HepG2 (cell line): ENCODE measurements around the gene ABCA3. TPM values are rescaled to one million over a fixed set of nuclear protein-coding genes. Genes with fewer than 3 reads are reported as not detected.

Source experiments
- ATAC-seq: fragments of 200-7000 bp; cut with Tn5 transposase; 3 replicates; pipeline ENCODE4 v1.9.1; 2020; ENCODE audit warnings: mild to moderate bottlenecking, moderate library complexity
- BruUV-seq: library from RNA; stranded (reverse); fragments of 400-500 nt; replicated peaks from 2 replicates; lab custom pipeline; 2021; lab: Mats Ljungman, UMichigan
- CTCF ChIA-PET: fragments of 300-600 bp; formaldehyde crosslinking; extraction: SDS; loops from one replicate; lab custom pipeline; 2021; ENCODE audit warnings: low total read pairs, inconsistent platforms, low intra/inter-chr PET ratio; lab: Yijun Ruan, JAX
- POLR2A ChIA-PET: fragments of 350-600 bp; sonication (Branson Sonifier 250); formaldehyde crosslinking; loops from one replicate; lab custom pipeline; 2020; ENCODE audit warnings: antibody characterized with exemption, inconsistent platforms; lab: Yijun Ruan, JAX
- DNase-seq: peaks from one replicate; pipeline ENCODE4 v3.0.0-alpha.2; 2015; ENCODE audit warnings: low spot score
- FAIRE-seq: peaks from 3 replicates; lab custom pipeline; 2011; peaks lifted over from hg19 to GRCh38; lab: Jason Lieb, UNC
- H2AFZ ChIP-seq: one replicate; pipeline ENCODE4 v1.6.1; 2011; ENCODE audit warnings: low read length, inconsistent platforms
- H3K27ac ChIP-seq: fragments of 300-600 bp; 3 replicates; pipeline ENCODE4 v1.8.0; 2011; ENCODE audit warnings: mixed run types, mild to moderate bottlenecking, mixed read lengths, low read length, inconsistent platforms; ENCODE audit not compliant: insufficient read depth; ENCODE audit errors: extremely low read length
- H3K27me3 ChIP-seq, 2 experiments: fragments of 200-600 bp in 1 of 2; 2 replicates in 1 of 2; 3 replicates in 1 of 2; pipeline versions ENCODE4 v1.6.0 to v1.8.0; 2011; ENCODE audit warnings: low read length in 2 of 2, mild to moderate bottlenecking in 2 of 2, moderate library complexity in 2 of 2, inconsistent platforms in 1 of 2; ENCODE audit not compliant: insufficient read depth in 2 of 2, control insufficient read depth in 1 of 2
- H3K36me3 ChIP-seq, 2 experiments: fragments of 200-600 bp in 1 of 2; replicated peaks in 1 of 2; 2 replicates in 1 of 2; 3 replicates in 1 of 2; pipeline versions ENCODE4 v1.5.1 to v1.8.0; 2011; ENCODE audit warnings: low read length in 2 of 2, inconsistent platforms in 1 of 2; ENCODE audit not compliant: insufficient read depth in 2 of 2, control insufficient read depth in 1 of 2
- H3K4me1 ChIP-seq: 2 replicates; pipeline ENCODE4 v1.5.1; 2012; ENCODE audit warnings: low read length, inconsistent platforms; ENCODE audit not compliant: insufficient read depth
- H3K4me2 ChIP-seq: 2 replicates; pipeline ENCODE4 v1.6.0; 2011; ENCODE audit warnings: low read depth, low read length, inconsistent platforms
- H3K4me3 ChIP-seq, 3 experiments: fragments of 200-600 bp in 1 of 3; sonication (generic), shearing (Covaris generic) in 1 of 3; replicated peaks in 1 of 3; 2 replicates each; pipeline ENCODE4 v1.5.1; 2011 to 2016; ENCODE audit warnings: low read length in 3 of 3, inconsistent platforms in 2 of 3, low read depth in 2 of 3, mild to moderate bottlenecking in 2 of 3, control low read depth in 1 of 3, mixed read lengths in 1 of 3; ENCODE audit not compliant: insufficient read depth in 1 of 3
- H3K79me2 ChIP-seq: one replicate; pipeline ENCODE4 v1.6.1; 2011; ENCODE audit warnings: low read length, inconsistent platforms; ENCODE audit not compliant: insufficient read depth
- H3K9ac ChIP-seq: 2 replicates; pipeline ENCODE4 v1.6.0; 2011; ENCODE audit warnings: mild to moderate bottlenecking, low read depth, low read length, inconsistent platforms; ENCODE audit not compliant: insufficient read depth
- H3K9me3 ChIP-seq: 2 replicates; pipeline ENCODE4 v1.5.1; 2012; ENCODE audit warnings: mild to moderate bottlenecking, low read length
- H4K20me1 ChIP-seq: 2 replicates; pipeline ENCODE4 v1.6.0; 2011; ENCODE audit warnings: inconsistent platforms, mild to moderate bottlenecking, low read length, moderate library complexity; ENCODE audit not compliant: insufficient read depth
- CREB1 ChIP-seq, 2 experiments: fragments of 450-650 bp in 1 of 2; IDR thresholded peaks; 2 replicates each; pipeline ENCODE4 v1.6.1; 2016 to 2017; ENCODE audit warnings: control low read depth in 1 of 2, mild to moderate bottlenecking in 1 of 2, missing compliant biosample characterization in 1 of 2, missing genetic modification characterization in 1 of 2
- FOSL1 ChIP-seq: sonication (generic); formaldehyde crosslinking; IDR thresholded peaks from 2 replicates; pipeline ENCODE4 v1.9.0; 2021; ENCODE audit warnings: missing genetic modification reagents, borderline replicate concordance
- GTF3A ChIP-seq: sonication (generic); formaldehyde crosslinking; conservative IDR thresholded peaks from 2 replicates; pipeline ENCODE4 v1.4.0; 2020; ENCODE audit warnings: mild to moderate bottlenecking, missing genetic modification reagents
- HNRNPH1 ChIP-seq: fragments of 200-400 bp; formaldehyde crosslinking; optimal IDR thresholded peaks from 2 replicates; pipeline ENCODE3; 2017; ENCODE audit warnings: mild to moderate bottlenecking, low read depth, low read length
- LCORL ChIP-seq, 2 experiments: fragments of 450-650 bp in 1 of 2; sonication (generic) in 1 of 2; formaldehyde crosslinking in 1 of 2; IDR thresholded peaks; 2 replicates each; pipeline versions ENCODE4 v1.5.0 to v1.6.1; 2017 to 2020; ENCODE audit warnings: antibody characterized with exemption in 1 of 2, missing genetic modification reagents in 1 of 2
- PLRG1 ChIP-seq: fragments of 450-650 bp; conservative IDR thresholded peaks from 2 replicates; pipeline ENCODE4 v1.6.1; 2016
- TMF1 ChIP-seq: sonication (generic); formaldehyde crosslinking; IDR thresholded peaks from 2 replicates; pipeline ENCODE4 v1.8.1; 2022; ENCODE audit warnings: low read depth, missing genetic modification reagents
- ZNF326 ChIP-seq: sonication (generic); formaldehyde crosslinking; IDR thresholded peaks from 2 replicates; pipeline ENCODE4 v1.4.0; 2020; ENCODE audit warnings: missing genetic modification reagents, borderline replicate concordance
- ZNF33B ChIP-seq: sonication (generic); formaldehyde crosslinking; IDR thresholded peaks from 2 replicates; pipeline ENCODE4 v1.5.1; 2020; ENCODE audit warnings: mild to moderate bottlenecking, missing genetic modification reagents
- ZNF431 ChIP-seq: sonication (generic); formaldehyde crosslinking; IDR thresholded peaks from 2 replicates; pipeline ENCODE4 v1.9.0; 2022; ENCODE audit warnings: missing genetic modification reagents, low read depth, mild to moderate bottlenecking, borderline replicate concordance
- ZNF607 ChIP-seq: sonication (generic); formaldehyde crosslinking; IDR thresholded peaks from 2 replicates; pipeline ENCODE4 v1.5.1; 2020; ENCODE audit warnings: missing genetic modification reagents, mild to moderate bottlenecking, borderline replicate concordance
- ZNF772 ChIP-seq: sonication (generic); formaldehyde crosslinking; IDR thresholded peaks from 2 replicates; pipeline ENCODE4 v1.5.0; 2020; ENCODE audit warnings: mild to moderate bottlenecking, missing genetic modification reagents
- ZSCAN12 ChIP-seq: sonication (generic); formaldehyde crosslinking; IDR thresholded peaks from 2 replicates; pipeline ENCODE4 v1.9.0; 2021; ENCODE audit warnings: mild to moderate bottlenecking, missing genetic modification reagents
- WGBS: methylation state at CpG from one replicate; pipeline ENCODE4 v1.1.6; 2017; ENCODE audit warnings: low lambda C conversion rate; 5-methylcytosine and 5-hydroxymethylcytosine counted together
- in situ Hi-C: cut with HindIII; loops from 2 replicates; pipeline ENCODE4 v1.10.0; 2017; ENCODE audit warnings: low pct_unique_long_range_greater_than_20kb; ENCODE audit not compliant: extremely low pct_ligation_motif_present
- intact Hi-C: fragments of 100-400 bp; cut with micrococcal nuclease; formaldehyde crosslinking; loops from one replicate; pipeline ENCODE4 v1.10.0; 2022; ENCODE audit not compliant: unreplicated experiment
- polyA plus RNA-seq, 8 experiments: library from polyadenylated mRNA; depleted of rRNA in 3 of 8; stranded (reverse) in 7 of 8; unstranded in 1 of 8; fragments of >200 nt; fragmentation: Illumina TruSeq in 4 of 8; extraction: Trizol in 4 of 8; gene quantifications; 2 replicates each; pipeline versions ENCODE4 v1.2.1 to v1.2.3, GENCODE V29; 2011 to 2016; ENCODE audit warnings: low read depth in 4 of 8, missing spikeins in 1 of 8, mixed read lengths in 1 of 8; ENCODE audit not compliant: insufficient read depth in 1 of 8
- total RNA-seq, 5 experiments: library from RNA; depleted of rRNA; stranded (reverse); fragments of >200 nt; fragmentation: Illumina TruSeq; extraction: Trizol; gene quantifications; 2 replicates each; pipeline ENCODE4 v1.2.3, GENCODE V29; 2016; ENCODE audit warnings: low read depth in 1 of 5
- TF ChIP-seq, protein P1 (sequence below): sonication (generic); formaldehyde crosslinking; IDR thresholded peaks from 2 replicates; pipeline ENCODE4 v1.5.1; 2020; ENCODE audit warnings: missing genetic modification reagents, mild to moderate bottlenecking, borderline replicate concordance
- TF ChIP-seq, protein P2 (sequence below): sonication (generic); formaldehyde crosslinking; conservative IDR thresholded peaks from 2 replicates; pipeline ENCODE4 v1.4.0; 2020; ENCODE audit warnings: missing genetic modification reagents
- TF ChIP-seq, protein P3 (sequence below): sonication (generic); formaldehyde crosslinking; conservative IDR thresholded peaks from 2 replicates; pipeline ENCODE4 v1.8.0; 2022; ENCODE audit warnings: missing genetic modification reagents

The ABCA3 gene
- total and polyA plus RNA-seq, 2 of the 13 experiments (the other 11 are each of a cell fraction or from before 2014, with no cell fraction given): 0.60 to 1.5 TPM

DNA sequence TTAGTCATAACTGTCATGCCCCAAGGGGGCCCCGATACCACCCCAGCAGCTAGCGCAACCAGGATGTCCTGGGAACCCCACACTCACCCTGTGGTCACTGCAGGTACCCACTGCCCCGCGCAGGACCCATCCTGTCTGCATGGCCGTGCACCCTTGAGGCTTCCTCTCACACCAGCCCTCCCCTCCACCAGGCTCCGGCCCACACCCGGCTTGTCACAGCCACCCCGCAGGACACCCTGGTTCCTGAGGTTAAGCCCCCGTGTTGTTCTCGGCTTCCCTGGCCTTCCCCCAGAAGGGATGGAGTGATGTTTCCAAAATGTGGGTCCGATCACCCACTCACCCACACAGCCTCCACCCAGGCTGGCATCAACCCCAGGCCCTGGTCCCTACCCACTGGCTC lies 96.7 kb downstream of the ABCA3 start:
- H3K4me2 ChIP-seq: no peak overlapping the region
- no peaks in the 10 kb centered on the region for H3K27me3 ChIP-seq
- ATAC-seq (no peak), DNase-seq (no peak), FAIRE-seq (no peak)
- peaks cover 25 to 47% of the 10 kb centered on the region in 2 experiments; a peak in 4 of 5 replicates for H3K36me3 ChIP-seq
- BruUV-seq: no TSS peak
- no peaks in the 10 kb centered on the region for H3K9me3 ChIP-seq
- H3K79me2 ChIP-seq: peaks cover 7% of the 10 kb centered on the region
- in situ Hi-C loops: no loop called here
- 98% methylated on average over 8 of the region's 11 CpGs for WGBS
- TF ChIP-seq, protein P1, sequence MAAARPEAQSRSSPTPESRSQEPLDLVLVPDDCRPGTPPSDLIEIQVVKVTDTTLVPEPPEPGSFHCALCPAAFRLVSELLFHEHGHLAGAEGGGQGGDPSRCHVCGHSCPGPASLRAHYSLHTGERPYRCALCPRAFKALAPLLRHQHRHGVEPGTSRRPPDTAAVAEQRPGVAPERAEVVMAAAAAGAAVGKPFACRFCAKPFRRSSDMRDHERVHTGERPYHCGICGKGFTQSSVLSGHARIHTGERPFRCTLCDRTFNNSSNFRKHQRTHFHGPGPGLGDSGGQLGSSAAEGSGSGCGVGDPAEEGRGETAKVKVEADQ (CRISPR knock-in tag): no peak
- no peak for TF ChIP-seq ZNF607 (CRISPR knock-in tag)
- no peak for TF ChIP-seq PLRG1
- TF ChIP-seq ZNF33B (CRISPR knock-in tag): no peak
- TF ChIP-seq ZSCAN12 (CRISPR knock-in tag): no peak
- TF ChIP-seq, protein P2, sequence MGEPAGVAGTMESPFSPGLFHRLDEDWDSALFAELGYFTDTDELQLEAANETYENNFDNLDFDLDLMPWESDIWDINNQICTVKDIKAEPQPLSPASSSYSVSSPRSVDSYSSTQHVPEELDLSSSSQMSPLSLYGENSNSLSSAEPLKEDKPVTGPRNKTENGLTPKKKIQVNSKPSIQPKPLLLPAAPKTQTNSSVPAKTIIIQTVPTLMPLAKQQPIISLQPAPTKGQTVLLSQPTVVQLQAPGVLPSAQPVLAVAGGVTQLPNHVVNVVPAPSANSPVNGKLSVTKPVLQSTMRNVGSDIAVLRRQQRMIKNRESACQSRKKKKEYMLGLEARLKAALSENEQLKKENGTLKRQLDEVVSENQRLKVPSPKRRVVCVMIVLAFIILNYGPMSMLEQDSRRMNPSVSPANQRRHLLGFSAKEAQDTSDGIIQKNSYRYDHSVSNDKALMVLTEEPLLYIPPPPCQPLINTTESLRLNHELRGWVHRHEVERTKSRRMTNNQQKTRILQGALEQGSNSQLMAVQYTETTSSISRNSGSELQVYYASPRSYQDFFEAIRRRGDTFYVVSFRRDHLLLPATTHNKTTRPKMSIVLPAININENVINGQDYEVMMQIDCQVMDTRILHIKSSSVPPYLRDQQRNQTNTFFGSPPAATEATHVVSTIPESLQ (CRISPR knock-in tag): no peak
- TF ChIP-seq GTF3A (CRISPR knock-in tag): no peak
- TF ChIP-seq ZNF326: no peak
- no peak for TF ChIP-seq ZNF772 (CRISPR knock-in tag)
- TF ChIP-seq TMF1 (CRISPR knock-in tag): no peak
- no peak for TF ChIP-seq FOSL1
- TF ChIP-seq, protein P3, sequence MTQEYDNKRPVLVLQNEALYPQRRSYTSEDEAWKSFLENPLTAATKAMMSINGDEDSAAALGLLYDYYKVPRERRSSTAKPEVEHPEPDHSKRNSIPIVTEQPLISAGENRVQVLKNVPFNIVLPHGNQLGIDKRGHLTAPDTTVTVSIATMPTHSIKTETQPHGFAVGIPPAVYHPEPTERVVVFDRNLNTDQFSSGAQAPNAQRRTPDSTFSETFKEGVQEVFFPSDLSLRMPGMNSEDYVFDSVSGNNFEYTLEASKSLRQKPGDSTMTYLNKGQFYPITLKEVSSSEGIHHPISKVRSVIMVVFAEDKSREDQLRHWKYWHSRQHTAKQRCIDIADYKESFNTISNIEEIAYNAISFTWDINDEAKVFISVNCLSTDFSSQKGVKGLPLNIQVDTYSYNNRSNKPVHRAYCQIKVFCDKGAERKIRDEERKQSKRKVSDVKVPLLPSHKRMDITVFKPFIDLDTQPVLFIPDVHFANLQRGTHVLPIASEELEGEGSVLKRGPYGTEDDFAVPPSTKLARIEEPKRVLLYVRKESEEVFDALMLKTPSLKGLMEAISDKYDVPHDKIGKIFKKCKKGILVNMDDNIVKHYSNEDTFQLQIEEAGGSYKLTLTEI (CRISPR knock-in tag): no peak
- no peak for TF ChIP-seq ZNF431 (CRISPR knock-in tag)
- no peak for TF ChIP-seq CREB1 (IDR thresholded peaks at IDR 0.05)
- TF ChIP-seq CREB1 (CRISPR knock-in tag; IDR thresholded peaks at IDR 0.05): no peak
- TF ChIP-seq HNRNPH1: no peak
- TF ChIP-seq LCORL (IDR thresholded peaks at IDR 0.05): no peak
- no peak for TF ChIP-seq LCORL (CRISPR knock-in tag; IDR thresholded peaks at IDR 0.05)
- H3K9ac ChIP-seq: no peak overlapping the region
- CTCF ChIA-PET: no interaction called here
- H2AFZ ChIP-seq: no peak overlapping the region
- POLR2A ChIA-PET: no interaction called here
- intact Hi-C loops: no loop called here
- no peak overlapping the region for H3K27ac ChIP-seq
- no peak overlapping the region for H3K4me3 ChIP-seq
- H4K20me1 ChIP-seq: no peaks in the 10 kb centered on the region
- peaks cover 10% of the 10 kb centered on the region for H3K4me1 ChIP-seq
